ENCODE results near the gene SLC19A1. TPM values are rescaled to one million over a fixed set of nuclear protein-coding genes. Genes with fewer than 3 reads are reported as not detected.

Gene SLC19A1
- total and polyA plus RNA-seq, 4 donors: 8.4 to 28.0 (median 13.0) TPM

DNA sequence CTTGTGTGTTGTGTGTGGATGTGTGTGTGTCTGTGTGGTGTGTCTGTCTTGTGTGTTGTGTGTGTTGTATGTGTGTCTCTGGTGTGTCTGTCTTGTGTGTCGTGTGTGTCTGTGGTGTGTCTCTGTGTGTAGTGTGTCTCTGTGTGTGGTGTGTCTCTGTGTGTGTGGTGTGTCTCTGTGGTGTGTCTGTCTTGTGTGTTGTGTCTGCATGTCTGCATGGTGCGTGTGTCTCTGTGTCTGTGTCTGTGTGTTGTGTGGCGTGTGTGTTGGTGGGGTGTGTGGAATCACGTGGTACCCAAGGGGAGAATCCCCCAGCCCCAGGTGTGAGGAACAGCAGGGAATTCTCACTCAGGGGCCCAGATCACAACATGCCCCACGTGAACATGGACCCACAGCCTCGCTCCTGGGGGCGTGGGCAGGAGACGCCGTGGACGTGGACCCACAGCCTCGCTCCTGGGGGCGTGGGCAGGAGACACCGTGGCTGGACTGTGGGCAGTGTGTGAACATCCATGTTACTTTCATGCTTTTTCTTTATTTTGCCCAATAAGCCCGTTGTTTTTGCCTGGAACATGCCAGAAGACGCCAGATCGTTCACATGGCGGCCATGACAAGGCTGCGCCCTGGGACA, 67.8 kb downstream of the SLC19A1 start:
- H3K9me3 ChIP-seq (ENCODE audit: control insufficient read depth in 4 of 4, low read length in 3 of 4): no peaks in the 10 kb centered on the region
- no peak overlapping the region for H3K27ac ChIP-seq (ENCODE audit: low read depth in 1 of 2, low read length in 2 of 2)
- no peak for DNase-seq (ENCODE audit: low spot score)
- no peak for TF ChIP-seq SP1 (IDR thresholded peaks at IDR 0.05)
- WGBS: 95% methylated on average over 18 of the region's 18 CpGs
- no peak overlapping the region for H3K4me3 ChIP-seq (ENCODE audit: low read depth in 1 of 3, low read length in 3 of 3)
- H3K9ac ChIP-seq (ENCODE audit: low read depth in 1 of 2, low read length in 2 of 2): no peak overlapping the region
- H3K4me1 ChIP-seq (ENCODE audit: control insufficient read depth in 4 of 4, insufficient read depth in 4 of 4, low read length in 3 of 4): peaks cover 3 to 46% (median 30%) of the 10 kb centered on the region in 4 donors
- peaks cover 11 to 35% (median 22%) of the 10 kb centered on the region in 4 donors for H3K36me3 ChIP-seq (ENCODE audit: control insufficient read depth in 4 of 4, insufficient read depth in 3 of 4, low read depth in 1 of 4, low read length in 3 of 4)
- H3K27me3 ChIP-seq (ENCODE audit: control insufficient read depth in 4 of 4, insufficient read depth in 4 of 4, low read length in 3 of 4): no peaks in the 10 kb centered on the region

- Histone ChIP-seq H3K27me3 (ENCODE audit: control insufficient read depth in 4 of 4, insufficient read depth in 4 of 4, low read length in 3 of 4) (no peaks in the 10 kb centered on the region), H3K9me3 (ENCODE audit: control insufficient read depth in 4 of 4, low read length in 3 of 4) (no peaks in the 10 kb centered on the region), H3K27ac (ENCODE audit: low read depth in 1 of 2, low read length in 2 of 2) (peak overlapping the region in 1 of 2 donors; percentile 85), H3K36me3 (ENCODE audit: control insufficient read depth in 4 of 4, insufficient read depth in 3 of 4, low read depth in 1 of 4, low read length in 3 of 4) (peaks cover 11 to 27% (median 20%) of the 10 kb centered on the region in 4 donors), H3K9ac (ENCODE audit: low read depth in 1 of 2, low read length in 2 of 2) (no peak overlapping the region), H3K4me1 (ENCODE audit: control insufficient read depth in 4 of 4, insufficient read depth in 4 of 4, low read length in 3 of 4) (peaks cover 8 to 54% (median 37%) of the 10 kb centered on the region in 4 donors), H3K4me3 (ENCODE audit: low read depth in 1 of 3, low read length in 3 of 3) (no peak overlapping the region)
- TF ChIP-seq GABPA (IDR thresholded peaks at IDR 0.05 in 1 of 2, conservative IDR thresholded peaks at IDR 0.05 in 1 of 2) (no peak), CTCF (IDR thresholded peaks at IDR 0.05; ENCODE audit: low read depth, low read length, missing input control) (peak; percentile 9), FOXA2 (IDR thresholded peaks at IDR 0.05) (no peak), RXRA (IDR thresholded peaks at IDR 0.05) (peak in 1 of 2 donors; percentile 36)
- WGBS: 80% methylated on average over 24 of the region's 24 CpGs
- DNase-seq (ENCODE audit: low spot score): no peak
These were observed 68.5 kb downstream of the SLC19A1 start for GRCh38 chr21:45473496-45474322.

DNA sequence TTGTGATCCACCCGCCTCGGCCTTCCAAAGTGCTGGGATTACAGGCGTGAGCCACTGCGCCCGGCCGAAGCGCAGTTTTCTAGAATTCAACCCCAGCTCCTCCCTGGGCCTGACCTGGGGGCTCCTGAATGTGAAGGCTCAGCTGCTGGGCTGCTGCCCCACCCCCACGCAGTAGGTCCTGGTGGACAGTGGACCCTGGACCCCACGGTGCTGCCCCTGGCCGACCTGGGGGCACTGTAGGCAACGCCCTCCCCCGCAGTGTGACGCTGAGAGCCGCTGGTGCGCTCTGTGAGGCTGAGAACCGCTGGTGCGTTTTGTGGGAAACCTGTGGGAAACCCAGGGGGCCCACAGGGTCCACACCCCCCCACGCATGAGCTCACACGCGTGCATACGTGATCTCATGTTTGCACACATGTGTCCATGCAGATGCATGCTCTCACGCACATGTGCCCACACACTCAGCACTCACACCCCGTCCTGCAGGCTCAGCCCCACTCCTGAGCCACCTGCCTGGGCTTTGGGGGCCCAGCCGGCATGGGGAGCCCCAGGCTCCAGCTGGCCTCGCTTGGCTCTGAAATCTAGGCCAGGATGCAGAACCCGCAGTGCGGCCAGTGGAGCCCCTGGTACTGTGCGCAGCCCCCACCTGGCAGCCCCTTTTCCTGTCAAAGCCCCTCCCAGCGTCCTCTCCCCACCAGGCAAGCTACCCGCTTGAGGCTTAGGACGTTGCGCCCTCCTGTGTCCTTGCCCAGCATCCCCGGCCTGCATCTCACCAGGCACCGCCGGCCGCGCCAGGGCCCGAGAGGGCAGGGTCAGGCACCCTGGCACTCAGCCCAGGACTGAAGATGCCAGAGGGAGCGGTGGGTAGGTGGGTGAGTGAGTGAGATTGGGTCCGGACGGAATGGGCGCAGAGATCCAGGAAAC, 69.5 kb downstream of the SLC19A1 start:
- DNase-seq (ENCODE audit: low spot score): peak; percentile 73
- H3K9me3 ChIP-seq (ENCODE audit: control insufficient read depth in 4 of 4, low read length in 3 of 4): no peaks in the 10 kb centered on the region
- WGBS: 43% methylated on average over 42 of the region's 42 CpGs
- TF ChIP-seq HNF4A (conservative IDR thresholded peaks at IDR 0.05) (peak; percentile 76 to 83), ZBTB33 (IDR thresholded peaks at IDR 0.05) (no peak), EGR1 (IDR thresholded peaks at IDR 0.05; ENCODE audit: low read depth in 2 of 2) (peak in 1 of 2 donors; percentile 25), FOXA1 (IDR thresholded peaks at IDR 0.05) (no peak), JUND (IDR thresholded peaks at IDR 0.05) (no peak), CTCF (IDR thresholded peaks at IDR 0.05; ENCODE audit: low read depth, low read length, missing input control) (peak; percentile 47), SP1 (IDR thresholded peaks at IDR 0.05) (peak; percentile 32), YY1 (IDR thresholded peaks at IDR 0.05) (no peak), RAD21 (IDR thresholded peaks at IDR 0.05) (peak; percentile 77 to 86), RXRA (IDR thresholded peaks at IDR 0.05) (peak; percentile 54 to 62)
- peaks cover 14 to 59% (median 47%) of the 10 kb centered on the region in 4 donors for H3K4me1 ChIP-seq (ENCODE audit: control insufficient read depth in 4 of 4, insufficient read depth in 4 of 4, low read length in 3 of 4)
- peaks cover 13 to 26% (median 19%) of the 10 kb centered on the region in 4 donors for H3K36me3 ChIP-seq (ENCODE audit: control insufficient read depth in 4 of 4, insufficient read depth in 3 of 4, low read depth in 1 of 4, low read length in 3 of 4)
- no peak overlapping the region for H3K9ac ChIP-seq (ENCODE audit: low read depth in 1 of 2, low read length in 2 of 2)
- H3K27me3 ChIP-seq (ENCODE audit: control insufficient read depth in 4 of 4, insufficient read depth in 4 of 4, low read length in 3 of 4): no peaks in the 10 kb centered on the region
- no peak overlapping the region for H3K4me3 ChIP-seq (ENCODE audit: low read depth in 1 of 3, low read length in 3 of 3)
- peak overlapping the region; percentile 28 to 85 for H3K27ac ChIP-seq (ENCODE audit: low read depth in 1 of 2, low read length in 2 of 2)
